Activated CD8-positive, alpha-beta memory T cell treated with anti-CD3 and anti-CD28 coated beads, Interleukin-2, amount 10 ng/mL, durations not matched to agents 7 days and 5 days (primary cell): ENCODE results near the gene CERK. TPM values are rescaled to one million over a fixed set of nuclear protein-coding genes. Genes with fewer than 3 reads are reported as not detected.
A peak's percentile ranks its signal among the peaks of the same experiment; 100 is the strongest.

Experiments used
- ATAC-seq: fragments of 150-1000 bp; cut with Tn5 transposase; one replicate; pipeline ENCODE4 v1.10.0; 2021; ENCODE audit warnings: moderate library complexity
- CTCF ChIA-PET: fragments of 350-600 bp; sonication (Branson Sonifier 250); formaldehyde crosslinking; loops from one replicate; lab custom pipeline; 2021; ENCODE audit warnings: antibody characterized with exemption; lab: Charles Lee
- DNase-seq: peaks from one replicate; pipeline ENCODE4 v3.0.0-alpha.2; 2020
- H3K27ac Mint-ChIP-seq: one replicate; pipeline ENCODE4 v1.8.0; 2021; ENCODE audit warnings: mild to moderate bottlenecking, mixed read lengths
- H3K27me3 Mint-ChIP-seq: one replicate; pipeline ENCODE4 v1.8.0; 2021; ENCODE audit warnings: mixed read lengths
- H3K36me3 Mint-ChIP-seq: one replicate; pipeline ENCODE4 v1.8.0; 2021; ENCODE audit warnings: mild to moderate bottlenecking, mixed read lengths
- H3K4me1 Mint-ChIP-seq: one replicate; pipeline ENCODE4 v1.8.0; 2021; ENCODE audit warnings: mixed read lengths
- H3K4me3 Mint-ChIP-seq: one replicate; pipeline ENCODE4 v1.8.0; 2021; ENCODE audit warnings: mild to moderate bottlenecking, moderate library complexity, mixed read lengths
- H3K9me3 Mint-ChIP-seq: one replicate; pipeline ENCODE4 v1.8.0; 2022; ENCODE audit warnings: low read depth, mixed read lengths
- total RNA-seq, 2 experiments: library from RNA; stranded (reverse); gene quantifications; one replicate each; pipeline ENCODE4 v1.2.3, GENCODE V29; 2021

The CERK gene
- total RNA-seq, 2 experiments from 2014 or later = 53.3 to 59.7 TPM

DNA sequence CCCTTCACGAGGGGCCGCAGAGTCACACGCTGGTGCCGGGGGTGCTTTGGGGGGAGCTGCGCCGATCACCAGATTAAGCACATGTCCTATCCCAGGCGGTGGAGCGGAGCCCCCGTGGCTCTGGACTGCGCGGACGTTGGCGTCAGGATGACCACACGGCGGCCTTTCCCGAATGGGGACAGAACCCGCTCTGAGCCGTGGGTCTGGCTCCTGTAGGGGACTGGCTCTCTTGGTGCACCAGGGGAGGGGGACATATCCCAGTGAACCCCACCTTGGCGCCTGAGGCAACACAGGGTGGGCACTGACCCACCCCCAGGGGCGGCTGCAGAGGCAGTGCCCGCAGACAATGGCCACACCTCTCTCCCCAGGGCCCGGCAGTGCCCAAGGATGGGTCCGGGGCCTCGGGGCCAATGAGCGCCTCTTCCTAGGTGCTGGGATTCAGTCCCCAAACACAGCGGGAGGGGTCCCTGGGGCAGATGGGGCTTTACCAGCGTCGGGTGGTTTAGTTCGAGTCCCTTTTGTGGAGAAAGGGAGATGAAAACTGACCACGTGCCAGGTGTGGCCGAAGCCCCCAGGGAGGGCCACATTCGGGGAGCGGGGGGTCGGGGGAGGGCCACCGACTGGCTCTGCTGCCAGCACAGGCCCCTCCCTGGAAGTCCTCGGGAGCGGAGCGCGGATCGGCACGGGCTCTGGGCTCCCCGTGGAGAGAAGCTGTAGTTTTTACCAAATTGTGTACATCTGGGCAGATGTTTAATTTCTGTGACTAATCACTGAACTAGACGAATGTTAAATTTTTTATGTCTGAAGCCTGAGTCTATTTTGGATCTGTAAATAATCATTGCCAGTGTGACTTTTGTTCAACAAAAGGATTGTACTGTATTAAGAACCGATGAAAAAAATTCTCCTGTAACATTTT, 59.0 kb downstream of the CERK start:
- no peaks in the 10 kb centered on the region for H3K36me3 Mint-ChIP-seq
- ATAC-seq (no peak), DNase-seq (no peak)
- CTCF ChIA-PET = no interaction called here
- no peaks in the 10 kb centered on the region for H3K27me3 Mint-ChIP-seq
- no peaks in the 10 kb centered on the region for H3K9me3 Mint-ChIP-seq
- peaks cover 17% of the 10 kb centered on the region for H3K4me1 Mint-ChIP-seq
- H3K4me3 Mint-ChIP-seq = no peak overlapping the region
- no peak overlapping the region for H3K27ac Mint-ChIP-seq

DNA sequence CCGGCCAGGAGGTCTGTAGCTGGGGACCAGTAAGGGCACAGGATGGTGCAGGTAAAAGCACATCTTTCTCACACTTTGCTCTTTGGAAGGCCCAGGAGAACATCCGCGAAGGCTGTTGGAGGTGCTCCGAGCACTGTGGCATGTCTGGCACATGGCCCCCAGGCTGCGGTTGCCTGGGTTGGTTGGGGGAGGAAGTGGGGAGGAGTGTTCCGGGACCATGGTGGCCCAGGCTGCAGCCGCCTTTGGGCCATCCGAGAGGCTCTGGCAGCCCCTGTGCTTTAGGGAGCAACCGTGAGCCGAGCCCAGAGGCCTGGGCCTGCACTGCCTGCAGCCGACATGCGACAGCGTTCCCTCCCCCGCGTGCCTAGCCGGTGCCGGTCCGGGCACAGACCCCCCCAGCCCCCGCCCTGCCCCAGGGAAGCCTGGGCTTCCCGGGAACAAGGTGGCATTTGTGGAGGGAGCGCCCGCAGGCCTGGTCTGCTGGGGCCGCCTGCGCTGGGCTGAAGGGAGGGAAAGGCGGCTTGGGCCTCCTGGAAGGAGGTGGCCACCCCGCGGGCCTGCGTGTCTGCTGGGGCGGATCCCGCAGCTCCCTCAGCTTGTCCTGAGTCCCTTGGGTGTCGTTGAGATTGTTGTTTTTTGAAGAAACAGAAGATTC, 59.9 kb downstream of the CERK start:
- Mint-ChIP-seq H3K27me3 (no peaks in the 10 kb centered on the region), H3K36me3 (no peaks in the 10 kb centered on the region), H3K4me3 (no peak overlapping the region), H3K9me3 (no peaks in the 10 kb centered on the region), H3K27ac (no peak overlapping the region), H3K4me1 (peaks cover 25% of the 10 kb centered on the region)
- ATAC-seq (no peak), DNase-seq (no peak)
- CTCF ChIA-PET = no interaction called here

- Mint-ChIP-seq H3K27me3 (no peaks in the 10 kb centered on the region), H3K4me1 (peaks cover 27% of the 10 kb centered on the region), H3K9me3 (no peaks in the 10 kb centered on the region), H3K36me3 (no peaks in the 10 kb centered on the region), H3K4me3 (no peak overlapping the region), H3K27ac (no peak overlapping the region)
- ATAC-seq = no peak
- CTCF ChIA-PET = no interaction called here
- DNase-seq = no peak
Observed at GRCh38 chr22:46677323-46678002, 60.6 kb downstream of the CERK start.

- no peaks in the 10 kb centered on the region for H3K36me3 Mint-ChIP-seq
- no peaks in the 10 kb centered on the region for H3K9me3 Mint-ChIP-seq
- H3K4me3 Mint-ChIP-seq = no peak overlapping the region
- no peak for DNase-seq
- ATAC-seq = no peak
- no peak overlapping the region for H3K27ac Mint-ChIP-seq
- no peaks in the 10 kb centered on the region for H3K27me3 Mint-ChIP-seq
- CTCF ChIA-PET = no interaction called here
- H3K4me1 Mint-ChIP-seq = peaks cover 27% of the 10 kb centered on the region
Observed at GRCh38 chr22:46676881-46677280, 61.2 kb downstream of the CERK start.

GRCh38 chr22:46676479-46676878, 61.6 kb downstream of the CERK start:
- H3K4me3 Mint-ChIP-seq = no peak overlapping the region

DNA sequence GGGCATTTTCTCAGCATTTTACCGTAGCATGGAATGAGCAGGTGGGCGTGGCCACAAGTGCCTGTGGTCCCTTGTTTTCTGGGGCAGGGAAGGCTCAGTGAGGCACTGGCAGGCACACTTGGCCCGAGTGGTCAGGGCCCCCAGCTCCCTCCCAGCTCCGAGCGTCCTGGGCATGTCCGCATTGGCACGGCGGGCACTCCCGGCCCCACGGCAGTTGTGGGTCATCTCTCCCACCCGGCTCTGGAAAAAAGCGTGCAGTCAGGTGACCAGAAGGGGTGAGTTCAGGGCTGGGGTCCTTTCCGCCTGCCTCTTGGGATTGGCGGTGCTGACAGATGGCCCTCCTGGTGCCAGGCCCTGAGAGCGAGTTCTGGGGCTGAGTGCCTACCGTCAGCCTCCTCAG, 62.1 kb downstream of the CERK start:
- CTCF ChIA-PET = no interaction called here
- H3K9me3 Mint-ChIP-seq = no peaks in the 10 kb centered on the region
- no peak overlapping the region for H3K27ac Mint-ChIP-seq
- no peak for DNase-seq
- H3K4me3 Mint-ChIP-seq = no peak overlapping the region
- no peaks in the 10 kb centered on the region for H3K27me3 Mint-ChIP-seq
- H3K36me3 Mint-ChIP-seq = no peaks in the 10 kb centered on the region
- no peak for ATAC-seq
- peaks cover 27% of the 10 kb centered on the region for H3K4me1 Mint-ChIP-seq

More at GRCh38 chr22:46676479-46676878, 61.6 kb downstream of the CERK start:
- Mint-ChIP-seq H3K27me3 (no peaks in the 10 kb centered on the region), H3K4me1 (peaks cover 27% of the 10 kb centered on the region), H3K36me3 (no peaks in the 10 kb centered on the region), H3K27ac (no peak overlapping the region), H3K9me3 (no peaks in the 10 kb centered on the region)
- no peak for ATAC-seq
- DNase-seq = no peak
- CTCF ChIA-PET = no interaction called here

DNA sequence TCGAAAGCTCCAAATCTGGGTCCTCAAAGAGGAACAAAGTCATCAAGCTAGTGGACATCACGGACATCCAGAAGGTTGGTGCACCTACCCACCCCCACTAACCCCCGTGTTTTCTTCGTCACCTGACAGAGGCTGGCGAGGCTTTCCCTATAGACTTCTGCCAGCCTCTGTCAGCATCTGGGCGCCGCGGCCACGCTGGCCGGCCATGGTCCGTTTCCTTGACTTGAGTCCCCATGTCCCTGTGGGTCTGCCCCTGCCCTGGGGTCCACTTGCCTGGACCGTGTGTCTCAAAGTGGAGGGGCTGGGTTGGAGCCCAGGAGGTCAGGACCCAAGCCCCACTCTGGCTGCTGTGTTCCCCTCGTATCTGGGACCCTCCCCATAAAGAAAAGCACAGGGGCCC, 62.6 kb downstream of the CERK start:
- H3K27me3 Mint-ChIP-seq = no peaks in the 10 kb centered on the region
- peak overlapping the region; percentile 95 for H3K27ac Mint-ChIP-seq
- no peak for ATAC-seq
- no peak overlapping the region for H3K4me3 Mint-ChIP-seq
- no peaks in the 10 kb centered on the region for H3K36me3 Mint-ChIP-seq
- CTCF ChIA-PET = no interaction called here
- DNase-seq = no peak
- H3K4me1 Mint-ChIP-seq = peaks cover 27% of the 10 kb centered on the region
- H3K9me3 Mint-ChIP-seq = no peaks in the 10 kb centered on the region

GRCh38 chr22:46674906-46675305, 63.1 kb downstream of the CERK start:
- no peak for DNase-seq
- CTCF ChIA-PET = no interaction called here
- H3K27me3 Mint-ChIP-seq = no peaks in the 10 kb centered on the region
- peaks cover 27% of the 10 kb centered on the region for H3K4me1 Mint-ChIP-seq
- H3K27ac Mint-ChIP-seq = peak overlapping the region; percentile 95
- peak overlapping the region; percentile 80 for H3K4me3 Mint-ChIP-seq
- no peaks in the 10 kb centered on the region for H3K9me3 Mint-ChIP-seq
- ATAC-seq = peak; percentile 5
- no peaks in the 10 kb centered on the region for H3K36me3 Mint-ChIP-seq

GRCh38 chr22:46674367-46674781, 63.7 kb downstream of the CERK start:
- H3K27me3 Mint-ChIP-seq = no peaks in the 10 kb centered on the region
- peak; percentile 90 for ATAC-seq
- CTCF ChIA-PET = interaction anchor here (1.7 kb wide), 1 partner anchor 111 kb away, joined by 7 read pairs; no protein-coding TSS in a partner anchor

DNA sequence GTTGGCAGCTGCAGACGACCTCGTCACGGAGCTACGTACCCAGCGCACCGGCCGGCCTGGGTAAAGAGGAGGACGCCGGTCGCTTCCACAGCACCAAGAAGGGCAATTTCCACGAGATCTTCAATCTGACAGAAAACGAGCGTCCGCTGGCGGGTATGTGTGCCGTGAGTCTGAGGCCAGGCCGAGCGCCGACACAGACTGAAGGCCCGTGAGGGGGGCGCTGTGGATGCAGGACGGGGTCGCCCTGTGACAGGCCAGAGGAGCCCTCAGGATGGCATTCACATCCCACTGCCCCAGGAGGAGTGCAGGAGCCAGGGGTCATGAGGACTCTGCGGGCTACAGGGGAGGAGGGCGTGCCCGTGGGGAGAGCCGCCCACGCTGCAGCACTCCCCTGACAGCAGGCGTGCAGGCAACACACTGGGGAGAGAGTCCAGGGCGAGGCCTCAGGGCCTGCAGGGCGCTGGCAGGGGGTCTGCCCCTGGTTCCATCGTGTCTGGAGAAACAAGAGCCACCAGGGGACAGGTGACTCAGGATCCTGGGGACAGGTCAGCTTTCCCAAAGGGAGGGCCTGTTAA, 64.3 kb downstream of the CERK start:
- Mint-ChIP-seq H3K4me1 (peaks cover 27% of the 10 kb centered on the region), H3K9me3 (no peaks in the 10 kb centered on the region), H3K27ac (peak overlapping the region; percentile 95), H3K4me3 (peak overlapping the region; percentile 80), H3K36me3 (no peaks in the 10 kb centered on the region), H3K27me3 (no peaks in the 10 kb centered on the region)
- DNase-seq = no peak
- CTCF ChIA-PET = interaction anchor here (1.7 kb wide), 1 partner anchor 111 kb away, joined by 7 read pairs; no protein-coding TSS in a partner anchor
- peak; percentile 28 for ATAC-seq

More at GRCh38 chr22:46674367-46674781, 63.7 kb downstream of the CERK start:
- Mint-ChIP-seq H3K4me1 (peaks cover 27% of the 10 kb centered on the region), H3K36me3 (no peaks in the 10 kb centered on the region), H3K27ac (peak overlapping the region; percentile 95), H3K4me3 (peak overlapping the region; percentile 80), H3K9me3 (no peaks in the 10 kb centered on the region)
- DNase-seq = peak; percentile 93

DNA sequence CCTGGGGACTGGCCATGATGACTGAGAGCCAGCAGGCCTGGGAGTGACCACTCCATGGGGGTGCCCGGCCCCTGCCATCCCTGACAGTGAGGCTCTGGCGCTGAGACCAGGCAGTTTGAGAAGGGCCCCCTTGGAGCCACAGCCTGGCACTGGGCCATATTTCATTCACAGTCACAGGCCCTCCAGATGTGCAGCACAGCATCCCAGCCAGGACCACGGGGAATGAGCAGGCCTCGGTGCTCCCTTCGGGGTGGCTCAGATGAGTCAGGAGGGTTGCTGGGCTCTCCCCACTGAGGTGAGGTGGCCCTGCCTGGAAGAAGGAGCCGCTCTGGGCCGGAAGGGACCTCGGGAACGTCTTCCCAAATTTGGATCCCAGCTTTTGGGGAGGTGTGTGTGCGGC, 64.8 kb downstream of the CERK start:
- ATAC-seq (no peak), DNase-seq (no peak)
- CTCF ChIA-PET = interaction anchor here (1.7 kb wide), 1 partner anchor 110 kb away, joined by 7 read pairs; no protein-coding TSS in a partner anchor
- no peaks in the 10 kb centered on the region for H3K27me3 Mint-ChIP-seq
- H3K36me3 Mint-ChIP-seq = no peaks in the 10 kb centered on the region
- no peak overlapping the region for H3K27ac Mint-ChIP-seq
- no peaks in the 10 kb centered on the region for H3K9me3 Mint-ChIP-seq
- H3K4me3 Mint-ChIP-seq = no peak overlapping the region
- peaks cover 27% of the 10 kb centered on the region for H3K4me1 Mint-ChIP-seq

DNA sequence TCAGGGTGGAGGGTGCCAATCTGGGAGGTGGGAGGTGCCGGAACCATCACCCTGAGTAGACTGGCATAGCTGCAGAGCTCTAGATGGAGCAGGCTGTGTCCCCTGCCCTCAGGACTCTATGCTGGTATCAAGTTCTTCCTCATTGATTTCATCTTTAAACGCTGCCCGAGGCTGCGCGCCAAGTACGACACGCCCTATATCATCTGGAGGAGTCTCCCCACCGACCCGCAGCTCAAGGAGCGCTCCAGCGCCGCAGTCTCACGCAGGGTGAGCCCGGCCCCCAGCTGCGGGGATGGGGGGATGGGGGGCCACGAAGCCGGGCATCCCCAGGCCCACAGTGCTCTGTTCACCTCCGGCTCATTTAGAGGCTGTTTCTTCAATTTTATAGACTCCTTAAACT, 65.3 kb downstream of the CERK start:
- CTCF ChIA-PET = interaction anchor here (1.7 kb wide), 1 partner anchor 110 kb away, joined by 7 read pairs; no protein-coding TSS in a partner anchor
- Mint-ChIP-seq H3K36me3 (no peaks in the 10 kb centered on the region), H3K4me1 (peaks cover 24% of the 10 kb centered on the region)

More for the DNA sequence above, 65.3 kb downstream of the CERK start:
- ATAC-seq (no peak), DNase-seq (no peak)
- H3K27ac Mint-ChIP-seq = no peak overlapping the region
- no peaks in the 10 kb centered on the region for H3K27me3 Mint-ChIP-seq
- H3K9me3 Mint-ChIP-seq = no peaks in the 10 kb centered on the region
- no peak overlapping the region for H3K4me3 Mint-ChIP-seq
